ENCODE measurements around the gene OPTC.
"Not testable (repeated sequence)": the region's sequence is repeated elsewhere in the genome, so short reads cannot be mapped to it uniquely, and the experiment has no call there.

OPTC gene

GRCh38 chr1:203509135-203509534 is 15.2 kb downstream of the OPTC start:
- TF ChIP-seq POLR2A (IDR thresholded peaks at IDR 0.05; ENCODE audit: low read depth, low read length), result no peak
- DNase-seq (ENCODE audit: insufficient read length, low spot score), result no peak
- no peak for FAIRE-seq

GRCh38 chr1:203511513-203511912 is 17.6 kb downstream of the OPTC start:
- no peak for TF ChIP-seq POLR2A (IDR thresholded peaks at IDR 0.05; ENCODE audit: low read depth, low read length)
- no peak for FAIRE-seq
- no peak for DNase-seq (ENCODE audit: insufficient read length, low spot score)

GRCh38 chr1:203511930-203512329 is 18.0 kb downstream of the OPTC start:
- FAIRE-seq, result no peak
- TF ChIP-seq POLR2A (IDR thresholded peaks at IDR 0.05; ENCODE audit: low read depth, low read length), result no peak
- DNase-seq (ENCODE audit: insufficient read length, low spot score), result no peak

GRCh38 chr1:203512517-203512847 is 18.5 kb downstream of the OPTC start:
- TF ChIP-seq POLR2A (IDR thresholded peaks at IDR 0.05; ENCODE audit: low read depth, low read length), result no peak
- DNase-seq (ENCODE audit: insufficient read length, low spot score) (no peak), FAIRE-seq (no peak)

GRCh38 chr1:203512848-203513584 is 19.1 kb downstream of the OPTC start:
- TF ChIP-seq POLR2A (IDR thresholded peaks at IDR 0.05; ENCODE audit: low read depth, low read length), result no peak
- peak; percentile 94 for DNase-seq (ENCODE audit: insufficient read length, low spot score)
- no peak for FAIRE-seq

- no peak for TF ChIP-seq POLR2A (IDR thresholded peaks at IDR 0.05; ENCODE audit: low read depth, low read length)
- FAIRE-seq, result no peak
These were observed 19.7 kb downstream of the OPTC start for GRCh38 chr1:203513585-203514031.

GRCh38 chr1:203516184-203516583 is 22.2 kb downstream of the OPTC start:
- FAIRE-seq (no peak), DNase-seq (ENCODE audit: insufficient read length, low spot score) (no peak)

More at GRCh38 chr1:203513585-203514031, 19.7 kb downstream of the OPTC start:
- no peak for DNase-seq (ENCODE audit: insufficient read length, low spot score)

GRCh38 chr1:203516906-203517305 is 23.0 kb downstream of the OPTC start:
- DNase-seq (ENCODE audit: insufficient read length, low spot score) (no peak), FAIRE-seq (no peak)
- TF ChIP-seq POLR2A (IDR thresholded peaks at IDR 0.05; ENCODE audit: low read depth, low read length), result no peak

More at GRCh38 chr1:203516184-203516583, 22.2 kb downstream of the OPTC start:
- no peak for TF ChIP-seq POLR2A (IDR thresholded peaks at IDR 0.05; ENCODE audit: low read depth, low read length)

- no peak for FAIRE-seq
- DNase-seq (ENCODE audit: insufficient read length, low spot score), result no peak
- TF ChIP-seq POLR2A (IDR thresholded peaks at IDR 0.05; ENCODE audit: low read depth, low read length), result no peak
These were observed 23.6 kb downstream of the OPTC start for GRCh38 chr1:203517426-203518110.

GRCh38 chr1:203518139-203518538 is 24.2 kb downstream of the OPTC start:
- FAIRE-seq; DNase-seq (ENCODE audit: insufficient read length, low spot score): not testable (repeated sequence)

GRCh38 chr1:203518541-203518940 is 24.6 kb downstream of the OPTC start:
- DNase-seq (ENCODE audit: insufficient read length, low spot score) (no peak), FAIRE-seq (no peak)
- no peak for TF ChIP-seq POLR2A (IDR thresholded peaks at IDR 0.05; ENCODE audit: low read depth, low read length)

- no peak for DNase-seq (ENCODE audit: insufficient read length, low spot score)
- no peak for FAIRE-seq
- no peak for TF ChIP-seq POLR2A (IDR thresholded peaks at IDR 0.05; ENCODE audit: low read depth, low read length)
These were observed 25.3 kb downstream of the OPTC start for GRCh38 chr1:203519053-203519840.

- no peak for FAIRE-seq
- no peak for TF ChIP-seq POLR2A (IDR thresholded peaks at IDR 0.05; ENCODE audit: low read depth, low read length)
- no peak for DNase-seq (ENCODE audit: insufficient read length, low spot score)
These were observed 25.9 kb downstream of the OPTC start for GRCh38 chr1:203519896-203520295.

GRCh38 chr1:203520315-203520714 is 26.4 kb downstream of the OPTC start:
- FAIRE-seq, result no peak
- DNase-seq (ENCODE audit: insufficient read length, low spot score), result no peak
- no peak for TF ChIP-seq POLR2A (IDR thresholded peaks at IDR 0.05; ENCODE audit: low read depth, low read length)

All from H54 (cell line).